ENCODE measurements around the gene TRMT10B.

Gene TRMT10B

GRCh38 chr9:37715991-37716505 lies 37.6 kb upstream of the TRMT10B start:
- Histone ChIP-seq H3K36me3 (ENCODE audit: insufficient read depth, low read length) (no peaks in the 10 kb centered on the region), H3K4me2 (ENCODE audit: low read length) (no peak overlapping the region)

GRCh38 chr9:37719526-37719925 lies 34.1 kb upstream of the TRMT10B start:
- H3K9me3 ChIP-seq (ENCODE audit: low read length): no peaks in the 10 kb centered on the region
- H3K4me1 ChIP-seq (ENCODE audit: insufficient read depth, low read length, severe bottlenecking): no peaks in the 10 kb centered on the region
- no peak overlapping the region for H3K9ac ChIP-seq (ENCODE audit: low read length)
- no peak overlapping the region for H3K4me2 ChIP-seq (ENCODE audit: low read length)
- no peaks in the 10 kb centered on the region for H4K20me1 ChIP-seq (ENCODE audit: insufficient read depth, low read length)
- H3K4me3 ChIP-seq (ENCODE audit: low read depth, low read length, poor library complexity, severe bottlenecking): no peak overlapping the region
- H3K27ac ChIP-seq (ENCODE audit: low read depth, low read length, poor library complexity, severe bottlenecking): no peak overlapping the region
- H3K27me3 ChIP-seq (ENCODE audit: insufficient read depth, low read length): no peaks in the 10 kb centered on the region
- H3K79me2 ChIP-seq (ENCODE audit: insufficient read depth, low read length): no peaks in the 10 kb centered on the region
- no peak overlapping the region for H2AFZ ChIP-seq (ENCODE audit: low read length)
- H3K36me3 ChIP-seq (ENCODE audit: insufficient read depth, low read length): no peaks in the 10 kb centered on the region
- no peaks in the 10 kb centered on the region for H3F3A ChIP-seq (ENCODE audit: insufficient read depth, low read length)
- H3K9me2 ChIP-seq (ENCODE audit: low read depth, low read length): no peaks in the 10 kb centered on the region
- TF ChIP-seq CTCF (IDR thresholded peaks at IDR 0.05; ENCODE audit: low read length): no peak
- no peak for TF ChIP-seq EZH2 (IDR thresholded peaks at IDR 0.05; ENCODE audit: borderline replicate concordance, low read length)

More at GRCh38 chr9:37715991-37716505, 37.6 kb upstream of the TRMT10B start:
- no peaks in the 10 kb centered on the region for H4K20me1 ChIP-seq (ENCODE audit: insufficient read depth, low read length)
- no peaks in the 10 kb centered on the region for H3F3A ChIP-seq (ENCODE audit: insufficient read depth, low read length)
- no peak overlapping the region for H2AFZ ChIP-seq (ENCODE audit: low read length)
- H3K9me2 ChIP-seq (ENCODE audit: low read depth, low read length): no peaks in the 10 kb centered on the region
- H3K4me3 ChIP-seq (ENCODE audit: low read depth, low read length, poor library complexity, severe bottlenecking): no peak overlapping the region
- H3K79me2 ChIP-seq (ENCODE audit: insufficient read depth, low read length): no peaks in the 10 kb centered on the region
- no peak overlapping the region for H3K27ac ChIP-seq (ENCODE audit: low read depth, low read length, poor library complexity, severe bottlenecking)
- TF ChIP-seq CTCF (IDR thresholded peaks at IDR 0.05; ENCODE audit: low read length) (no peak), EZH2 (IDR thresholded peaks at IDR 0.05; ENCODE audit: borderline replicate concordance, low read length) (no peak)
- H3K4me1 ChIP-seq (ENCODE audit: insufficient read depth, low read length, severe bottlenecking): no peaks in the 10 kb centered on the region
- H3K9me3 ChIP-seq (ENCODE audit: low read length): no peaks in the 10 kb centered on the region
- H3K27me3 ChIP-seq (ENCODE audit: insufficient read depth, low read length): no peaks in the 10 kb centered on the region
- no peak overlapping the region for H3K9ac ChIP-seq (ENCODE audit: low read length)

DNA sequence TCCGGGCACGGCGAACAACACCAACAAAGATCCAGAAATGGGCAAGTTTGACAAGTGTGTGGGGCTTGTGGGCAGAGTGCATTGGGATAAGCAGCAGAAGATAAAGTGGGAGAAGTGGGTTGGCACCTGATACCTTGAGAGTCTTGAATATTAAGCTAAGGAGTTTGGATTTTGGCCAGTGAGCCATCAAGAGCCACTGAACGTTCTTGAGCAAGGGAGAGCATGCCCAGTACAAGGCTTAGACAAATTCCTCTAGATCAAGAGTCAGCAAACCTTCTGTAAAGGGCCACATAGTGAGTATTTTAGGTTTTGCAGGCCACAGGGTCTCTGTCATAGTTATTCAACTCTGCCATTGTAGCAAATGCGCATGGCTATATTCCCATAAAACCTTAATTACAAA lies 26.6 kb upstream of the TRMT10B start:
- Histone ChIP-seq H3K36me3 (ENCODE audit: insufficient read depth, low read length) (no peaks in the 10 kb centered on the region), H3K4me2 (ENCODE audit: low read length) (no peak overlapping the region), H3K4me1 (ENCODE audit: insufficient read depth, low read length, severe bottlenecking) (no peaks in the 10 kb centered on the region), H3K9me2 (ENCODE audit: low read depth, low read length) (no peaks in the 10 kb centered on the region), H3F3A (ENCODE audit: insufficient read depth, low read length) (no peaks in the 10 kb centered on the region), H3K79me2 (ENCODE audit: insufficient read depth, low read length) (no peaks in the 10 kb centered on the region), H2AFZ (ENCODE audit: low read length) (no peak overlapping the region), H3K27ac (ENCODE audit: low read depth, low read length, poor library complexity, severe bottlenecking) (no peak overlapping the region), H3K9ac (ENCODE audit: low read length) (no peak overlapping the region), H4K20me1 (ENCODE audit: insufficient read depth, low read length) (no peaks in the 10 kb centered on the region), H3K27me3 (ENCODE audit: insufficient read depth, low read length) (peaks cover 3% of the 10 kb centered on the region; the same call in 1 of the 2 replicates), H3K4me3 (ENCODE audit: low read depth, low read length, poor library complexity, severe bottlenecking) (no peak overlapping the region), H3K9me3 (ENCODE audit: low read length) (no peaks in the 10 kb centered on the region)
- TF ChIP-seq EZH2 (IDR thresholded peaks at IDR 0.05; ENCODE audit: borderline replicate concordance, low read length): no peak
- no peak for TF ChIP-seq CTCF (IDR thresholded peaks at IDR 0.05; ENCODE audit: low read length)

All from OCI-LY1 (cell line).